ENCODE data around the gene PHYKPL. TPM values are rescaled to one million over a fixed set of nuclear protein-coding genes. Genes with fewer than 3 reads are reported as not detected.

The PHYKPL gene
- total RNA-seq, 4 donors from 2014 or later, result 37.3 to 51.2 (median 41.6) TPM

DNA sequence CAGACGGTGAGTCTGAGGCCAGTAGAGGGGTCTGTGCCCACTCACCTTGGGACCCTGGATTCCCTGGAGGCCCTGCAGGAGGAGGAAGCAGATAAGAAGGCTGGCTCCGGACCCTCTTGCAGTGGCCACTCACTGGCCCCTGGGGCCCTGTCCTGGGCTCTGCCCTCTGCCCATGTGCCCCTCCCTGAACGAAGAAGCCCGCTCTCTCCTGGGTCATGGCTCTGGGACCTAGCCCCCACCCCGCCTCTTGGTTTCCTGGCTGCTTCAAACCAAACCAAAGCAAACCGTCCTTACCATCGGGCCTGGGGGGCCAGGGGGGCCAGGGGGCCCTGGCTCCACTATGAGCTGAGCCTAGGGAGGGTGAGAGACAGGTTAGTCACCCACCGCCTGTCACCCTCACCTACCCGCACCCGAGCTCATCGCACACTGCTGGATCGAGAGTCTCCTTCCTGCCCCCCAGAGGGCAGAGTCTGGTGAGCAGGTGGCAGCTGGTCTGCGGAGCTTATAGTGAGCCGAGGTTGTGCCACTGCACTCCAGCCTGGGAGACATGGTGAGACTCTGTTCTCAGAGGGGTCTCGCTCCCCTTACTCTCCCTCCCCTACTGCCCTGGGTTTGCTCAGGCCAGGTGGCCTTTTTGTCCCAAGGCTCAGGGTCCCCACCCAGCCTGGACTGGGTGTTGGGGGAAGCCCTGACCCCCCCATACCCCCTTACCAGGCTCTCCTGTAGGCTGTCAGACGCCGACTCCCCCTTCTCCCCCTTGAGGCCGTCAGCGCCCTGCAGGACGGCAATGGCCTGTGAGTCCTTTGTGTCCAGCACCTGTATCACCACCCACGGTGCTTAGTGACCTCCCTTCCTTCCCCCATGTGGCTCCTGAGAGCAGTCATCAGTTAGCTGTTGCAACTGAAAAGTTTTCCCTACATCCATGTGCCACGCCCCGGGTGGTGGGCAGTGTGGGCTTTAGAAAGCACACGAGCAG lies 15.2 kb upstream of the PHYKPL start:
- ATAC-seq, result no peak
- Histone ChIP-seq H3K4me1 (no peaks in the 10 kb centered on the region), H3K36me3 (no peaks in the 10 kb centered on the region), H3K27ac (no peak overlapping the region), H3K27me3 (peaks cover 14% of the 10 kb centered on the region), H3K4me3 (no peak overlapping the region), H3K9me3 (no peaks in the 10 kb centered on the region)
- TF ChIP-seq POLR2AphosphoS5 (IDR thresholded peaks at IDR 0.05) (no peak), CTCF (IDR thresholded peaks at IDR 0.05) (no peak), EP300 (IDR thresholded peaks at IDR 0.05) (no peak), POLR2A (IDR thresholded peaks at IDR 0.05) (no peak)
- 83 to 89% methylated on average over 1 to 7 of the region's 24 CpGs for WGBS, 2 donors (ENCODE audit: low coverage in 1 of 2)

GRCh38 chr5:178246624-178247279 lies 14.2 kb upstream of the PHYKPL start:
- no peaks in the 10 kb centered on the region for H3K4me1 ChIP-seq
- H3K4me3 ChIP-seq, result no peak overlapping the region
- H3K27me3 ChIP-seq, result peaks cover 14% of the 10 kb centered on the region
- no peak for ATAC-seq
- 80 to 82% methylated on average over 2 to 6 of the region's 15 CpGs for WGBS, 2 donors (ENCODE audit: low coverage in 1 of 2)
- TF ChIP-seq EP300 (IDR thresholded peaks at IDR 0.05) (no peak), CTCF (IDR thresholded peaks at IDR 0.05) (no peak), POLR2A (IDR thresholded peaks at IDR 0.05) (no peak), POLR2AphosphoS5 (IDR thresholded peaks at IDR 0.05) (no peak)
- no peaks in the 10 kb centered on the region for H3K36me3 ChIP-seq
- H3K9me3 ChIP-seq, result no peaks in the 10 kb centered on the region
- no peak overlapping the region for H3K27ac ChIP-seq

GRCh38 chr5:178245389-178245788 lies 12.8 kb upstream of the PHYKPL start:
- no peak overlapping the region for H3K4me3 ChIP-seq
- TF ChIP-seq POLR2AphosphoS5 (IDR thresholded peaks at IDR 0.05), result no peak
- no peak for TF ChIP-seq CTCF (IDR thresholded peaks at IDR 0.05)
- no peak for TF ChIP-seq POLR2A (IDR thresholded peaks at IDR 0.05)
- TF ChIP-seq EP300 (IDR thresholded peaks at IDR 0.05), result no peak
- H3K27me3 ChIP-seq, result peaks cover 14% of the 10 kb centered on the region
- no peaks in the 10 kb centered on the region for H3K4me1 ChIP-seq
- H3K9me3 ChIP-seq, result no peaks in the 10 kb centered on the region
- H3K27ac ChIP-seq, result no peak overlapping the region
- no peaks in the 10 kb centered on the region for H3K36me3 ChIP-seq
- WGBS, 2 donors (ENCODE audit: low coverage in 1 of 2), result 69 to 90% methylated on average over 2 of the region's 2 CpGs
- no peak for ATAC-seq

GRCh38 chr5:178244576-178244975 lies 12.0 kb upstream of the PHYKPL start:
- WGBS, 2 donors (ENCODE audit: low coverage in 1 of 2), result 71 to 100% methylated on average over 1 of the region's 2 CpGs

More at GRCh38 chr5:178244576-178244975, 12.0 kb upstream of the PHYKPL start:
- peaks cover 14% of the 10 kb centered on the region for H3K27me3 ChIP-seq
- ATAC-seq, result no peak
- no peak for TF ChIP-seq EP300 (IDR thresholded peaks at IDR 0.05)
- TF ChIP-seq CTCF (IDR thresholded peaks at IDR 0.05), result no peak
- TF ChIP-seq POLR2AphosphoS5 (IDR thresholded peaks at IDR 0.05), result no peak
- TF ChIP-seq POLR2A (IDR thresholded peaks at IDR 0.05), result no peak
- no peak overlapping the region for H3K4me3 ChIP-seq
- H3K36me3 ChIP-seq, result no peaks in the 10 kb centered on the region
- H3K4me1 ChIP-seq, result no peaks in the 10 kb centered on the region
- no peaks in the 10 kb centered on the region for H3K9me3 ChIP-seq
- H3K27ac ChIP-seq, result no peak overlapping the region
